MCF 10A (cell line): ENCODE results near the gene CLDN9. TPM values are rescaled to one million over a fixed set of nuclear protein-coding genes. Genes with fewer than 3 reads are reported as not detected.
A peak's percentile ranks its signal among the peaks of the same experiment; 100 is the strongest.

ENCODE experiments used
- Bru-seq: library from RNA; stranded (reverse); fragments of 400-500 nt; gene quantifications from one replicate; lab custom pipeline; 2021; lab: Mats Ljungman, UMichigan
- BruChase-seq, 2 experiments: library from RNA; stranded (reverse); fragments of 400-500 nt; gene quantifications; one replicate each; lab custom pipeline; 2021; lab: Mats Ljungman, UMichigan
- BruUV-seq: library from RNA; stranded (reverse); fragments of 400-500 nt; replicated peaks from 2 replicates; lab custom pipeline; 2021; lab: Mats Ljungman, UMichigan
- CTCF ChIA-PET: fragments of 300-600 bp; sonication (Branson Sonifier 250); formaldehyde crosslinking; extraction: SDS; loops from one replicate; lab custom pipeline; 2021; ENCODE audit warnings: antibody characterized with exemption, inconsistent platforms; lab: Yijun Ruan, JAX
- POLR2A ChIA-PET: fragments of 300-600, 350-650 bp; sonication (Branson Sonifier 250); formaldehyde crosslinking; extraction: SDS; loops from one replicate; lab custom pipeline; 2020; ENCODE audit warnings: antibody characterized with exemption, inconsistent platforms; lab: Yijun Ruan, JAX
- DNase-seq: peaks from one replicate; pipeline ENCODE4 v3.0.0-alpha.2; 2018; ENCODE audit not compliant: unreplicated experiment
- H3K27ac Mint-ChIP-seq: one replicate; pipeline ENCODE4 v1.8.0; 2022; ENCODE audit warnings: mild to moderate bottlenecking, low read depth, mixed read lengths; ENCODE audit not compliant: unreplicated experiment
- H3K27me3 Mint-ChIP-seq: one replicate; pipeline ENCODE4 v1.8.0; 2022; ENCODE audit warnings: mixed read lengths; ENCODE audit not compliant: insufficient read depth, unreplicated experiment
- H3K36me3 Mint-ChIP-seq: one replicate; pipeline ENCODE4 v1.8.0; 2022; ENCODE audit warnings: mild to moderate bottlenecking, moderate library complexity, mixed read lengths; ENCODE audit not compliant: insufficient read depth, unreplicated experiment
- H3K4me1 Mint-ChIP-seq: one replicate; pipeline ENCODE4 v1.8.0; 2022; ENCODE audit warnings: mixed read lengths; ENCODE audit not compliant: insufficient read depth, unreplicated experiment
- H3K4me3 Mint-ChIP-seq: one replicate; pipeline ENCODE4 v1.8.0; 2022; ENCODE audit warnings: mild to moderate bottlenecking, moderate library complexity, mixed read lengths; ENCODE audit not compliant: unreplicated experiment
- H3K9me3 Mint-ChIP-seq: one replicate; pipeline ENCODE4 v1.8.0; 2022; ENCODE audit warnings: mixed read lengths; ENCODE audit not compliant: unreplicated experiment
- intact Hi-C: fragments of 100-400 bp; cut with micrococcal nuclease; formaldehyde crosslinking; loops from 2 replicates; pipeline ENCODE4 v1.14.1; 2022
- long read RNA-seq: library from polyadenylated mRNA; stranded (forward); transcript quantifications from one replicate; pipeline ENCODE4 v2.0.0, GENCODE V29; 2022
- total RNA-seq: library from RNA; stranded (reverse); gene quantifications from 2 replicates; pipeline ENCODE4 v1.2.3, GENCODE V29; 2022
- TF ChIP-seq, protein P1 (sequence below): fragments of 200-600 bp; IDR thresholded peaks from one replicate; pipeline ENCODE4 v1.8.0; 2022; ENCODE audit warnings: antibody characterized with exemption, mild to moderate bottlenecking; ENCODE audit not compliant: unreplicated experiment

CLDN9 gene, protein sequence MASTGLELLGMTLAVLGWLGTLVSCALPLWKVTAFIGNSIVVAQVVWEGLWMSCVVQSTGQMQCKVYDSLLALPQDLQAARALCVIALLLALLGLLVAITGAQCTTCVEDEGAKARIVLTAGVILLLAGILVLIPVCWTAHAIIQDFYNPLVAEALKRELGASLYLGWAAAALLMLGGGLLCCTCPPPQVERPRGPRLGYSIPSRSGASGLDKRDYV
- total RNA-seq (0.39 and 0.44 TPM in 2 replicates), Bru-seq, nascent RNA (percentile 21 among the genes with signal in this experiment), BruChase-seq, experiment 1, labeled RNA remaining after a 6-hour chase (percentile 56 among the genes with signal in this experiment), BruChase-seq, experiment 2, labeled RNA remaining after a 2-hour chase (percentile 35 among the genes with signal in this experiment)
- long read RNA-seq, result 0 reads

DNA sequence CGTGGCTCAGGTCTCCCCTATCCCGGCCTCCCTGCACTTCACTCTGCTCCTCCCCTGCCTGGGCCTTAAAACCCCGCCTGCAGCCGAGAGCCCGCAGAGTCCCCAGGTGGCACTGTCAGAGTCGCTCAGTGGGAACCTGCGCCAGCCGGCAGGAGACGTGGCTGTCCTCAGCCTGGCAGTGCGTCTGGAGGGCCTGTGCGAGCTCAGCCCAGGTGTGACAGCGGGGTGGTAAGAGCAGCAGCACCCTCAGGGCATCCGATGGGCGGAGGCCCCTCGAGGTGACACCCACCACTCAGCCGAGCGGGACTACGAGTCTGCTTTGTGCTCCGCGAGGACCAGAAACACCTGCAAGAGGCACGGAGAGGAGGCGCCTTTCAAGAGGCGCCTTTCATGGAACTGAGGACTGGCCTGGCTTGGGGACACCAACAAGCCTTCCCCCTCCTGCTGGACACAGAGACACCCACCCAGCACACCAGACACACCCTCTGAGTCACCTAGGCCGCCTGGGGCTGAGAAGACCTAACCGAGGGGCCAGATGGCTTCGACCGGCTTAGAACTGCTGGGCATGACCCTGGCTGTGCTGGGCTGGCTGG, at the start of gene CLDN9:
Gene CLDN9, plus strand, starts transcription at position 96 of the 593 bp plus-strand sequence. Its CDS starts 440 bp downstream, at position 536.
- Mint-ChIP-seq H3K36me3 (no peaks in the 10 kb centered on the region), H3K9me3 (no peaks in the 10 kb centered on the region), H3K4me3 (no peak within 1 kb of the TSS), H3K27ac (no peak within 1 kb of the TSS), H3K4me1 (no peaks in the 10 kb centered on the region), H3K27me3 (no peaks in the 10 kb centered on the region)
- POLR2A ChIA-PET, result interaction anchor here (0.6 kb wide), 1 partner anchor 255 kb away, joined by 3 read pairs; no protein-coding TSS in a partner anchor
- CTCF ChIA-PET, result interaction anchor here (1.2 kb wide), 1 partner anchor 15 kb away, joined by 5 read pairs; no protein-coding TSS in a partner anchor
- TF ChIP-seq, protein P1, sequence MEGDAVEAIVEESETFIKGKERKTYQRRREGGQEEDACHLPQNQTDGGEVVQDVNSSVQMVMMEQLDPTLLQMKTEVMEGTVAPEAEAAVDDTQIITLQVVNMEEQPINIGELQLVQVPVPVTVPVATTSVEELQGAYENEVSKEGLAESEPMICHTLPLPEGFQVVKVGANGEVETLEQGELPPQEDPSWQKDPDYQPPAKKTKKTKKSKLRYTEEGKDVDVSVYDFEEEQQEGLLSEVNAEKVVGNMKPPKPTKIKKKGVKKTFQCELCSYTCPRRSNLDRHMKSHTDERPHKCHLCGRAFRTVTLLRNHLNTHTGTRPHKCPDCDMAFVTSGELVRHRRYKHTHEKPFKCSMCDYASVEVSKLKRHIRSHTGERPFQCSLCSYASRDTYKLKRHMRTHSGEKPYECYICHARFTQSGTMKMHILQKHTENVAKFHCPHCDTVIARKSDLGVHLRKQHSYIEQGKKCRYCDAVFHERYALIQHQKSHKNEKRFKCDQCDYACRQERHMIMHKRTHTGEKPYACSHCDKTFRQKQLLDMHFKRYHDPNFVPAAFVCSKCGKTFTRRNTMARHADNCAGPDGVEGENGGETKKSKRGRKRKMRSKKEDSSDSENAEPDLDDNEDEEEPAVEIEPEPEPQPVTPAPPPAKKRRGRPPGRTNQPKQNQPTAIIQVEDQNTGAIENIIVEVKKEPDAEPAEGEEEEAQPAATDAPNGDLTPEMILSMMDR, result no peak
- intact Hi-C loops, result no loop called here
- BruUV-seq, result no TSS peak
- no peak for DNase-seq

DNA sequence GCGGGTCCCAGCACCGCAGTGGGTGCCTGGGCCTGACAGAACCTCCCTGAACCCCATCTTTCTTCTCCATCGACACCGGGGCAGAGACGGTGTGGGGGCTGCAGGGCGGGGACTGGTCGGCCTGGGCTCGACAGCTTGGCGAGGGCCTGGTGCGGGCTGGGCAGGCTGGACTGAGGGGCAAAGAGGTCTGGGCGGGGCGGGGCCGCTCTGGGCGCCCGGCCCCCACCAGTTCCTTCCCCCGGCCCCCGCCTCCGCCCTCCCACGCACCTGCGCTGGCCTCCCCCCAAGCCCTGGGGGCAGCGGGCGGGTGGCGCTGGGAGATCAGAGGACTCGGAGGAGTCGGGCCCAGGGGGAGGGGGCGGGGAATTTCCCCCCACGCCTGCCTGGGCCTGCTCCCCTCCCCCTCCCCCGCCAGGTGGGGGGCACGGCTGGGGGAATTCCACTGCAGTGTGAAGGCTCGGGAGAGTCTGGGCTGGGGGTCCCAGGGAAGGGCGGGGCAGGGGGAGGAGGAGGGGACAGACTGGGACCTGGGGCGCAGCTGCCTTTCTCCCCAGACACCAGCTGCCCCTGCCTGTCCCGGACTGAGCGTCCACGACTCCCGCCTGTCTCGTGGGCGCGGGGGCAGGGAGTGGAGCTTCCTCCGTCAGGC, 49.5 kb upstream of the CLDN9 start:
- Mint-ChIP-seq H3K4me1 (peaks cover 5% of the 10 kb centered on the region), H3K4me3 (peak overlapping the region; percentile 77), H3K27me3 (no peaks in the 10 kb centered on the region), H3K9me3 (no peaks in the 10 kb centered on the region), H3K36me3 (no peaks in the 10 kb centered on the region), H3K27ac (no peak overlapping the region)
- TF ChIP-seq, protein P1, result no peak
- no peak for DNase-seq
- POLR2A ChIA-PET, result interaction anchor here (0.8 to 0.9 kb wide), 2 partner anchors 20 to 51 kb away, joined by 3 read pairs; partner anchors contain the start of gene FLYWCH1
- CTCF ChIA-PET, result interaction anchor here (0.6 to 2.2 kb wide), 9 partner anchors 12 to 1406 kb away, joined by 3 to 27 read pairs (median 4); no protein-coding TSS in a partner anchor
- no TSS peak for BruUV-seq
- intact Hi-C loops, result no loop called here

DNA sequence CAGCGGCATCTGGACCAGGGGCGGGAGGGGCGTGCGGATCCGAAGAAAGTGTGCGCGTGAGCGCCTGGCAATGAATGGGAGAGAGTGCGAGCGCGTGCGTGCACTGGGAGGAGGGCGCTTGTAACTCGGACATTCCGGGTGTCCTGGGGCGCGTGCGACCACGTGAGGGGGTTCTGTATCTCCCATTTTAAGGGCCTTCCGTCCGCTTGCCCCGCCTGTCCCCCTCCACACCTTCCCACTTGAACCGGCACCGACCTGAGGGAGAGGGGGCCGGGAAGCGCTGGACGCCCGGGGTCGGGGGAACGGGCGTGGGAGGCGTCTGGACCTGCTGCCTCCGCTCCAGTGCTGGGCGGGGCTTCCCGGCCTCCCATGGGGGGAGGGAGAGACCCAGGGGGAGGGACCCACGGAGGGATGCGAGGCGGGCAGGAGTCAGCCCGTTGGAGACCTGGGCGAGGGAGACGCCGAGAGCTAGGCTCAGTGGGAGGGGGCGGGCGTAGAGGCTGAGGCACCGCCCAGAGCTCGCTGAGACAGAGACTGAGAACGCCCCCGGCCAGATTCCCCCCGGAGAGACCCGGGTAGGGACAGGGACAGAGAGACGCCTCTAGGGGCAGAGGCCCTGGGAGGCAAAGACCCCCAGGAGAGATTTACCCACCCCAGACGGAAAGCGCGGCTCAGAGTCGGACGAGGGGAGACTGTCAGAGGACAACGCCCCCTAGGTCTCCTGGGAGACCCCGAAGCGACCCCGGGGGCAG, 48.8 kb upstream of the CLDN9 start, which contains the start of gene KREMEN2:
Gene KREMEN2, plus strand, starts transcription at position 553 of the 752 bp plus-strand sequence. CDS start 246 bp downstream, outside the sequence.
- CTCF ChIA-PET, result interaction anchor here (0.6 to 1.3 kb wide), 5 partner anchors 29 to 1406 kb away, joined by 3 to 5 read pairs (median 3); no protein-coding TSS in a partner anchor
- H3K27me3 Mint-ChIP-seq, result no peaks in the 10 kb centered on the region
- BruUV-seq, result no TSS peak
- POLR2A ChIA-PET, result interaction anchor here (0.8 to 1.6 kb wide), 5 partner anchors 16 to 281 kb away, joined by 3 to 5 read pairs (median 3); partner anchors contain the start of genes FLYWCH1, KCTD5 and PKMYT1
- TF ChIP-seq, protein P1, result no peak
- peak; percentile 53 for DNase-seq
- H3K4me3 Mint-ChIP-seq, result peak within 1 kb of the TSS; percentile 77
- no peaks in the 10 kb centered on the region for H3K36me3 Mint-ChIP-seq
- H3K27ac Mint-ChIP-seq, result no peak within 1 kb of the TSS
- no peaks in the 10 kb centered on the region for H3K9me3 Mint-ChIP-seq
- intact Hi-C loops, result no loop called here
- peaks cover 4% of the 10 kb centered on the region for H3K4me1 Mint-ChIP-seq
